Measurements from ENCODE around the gene CAMKMT. TPM values are rescaled to one million over a fixed set of nuclear protein-coding genes. Genes with fewer than 3 reads are reported as not detected.

CAMKMT gene
- total RNA-seq, 1 experiment from 2014 or later, result 17.4 TPM

DNA sequence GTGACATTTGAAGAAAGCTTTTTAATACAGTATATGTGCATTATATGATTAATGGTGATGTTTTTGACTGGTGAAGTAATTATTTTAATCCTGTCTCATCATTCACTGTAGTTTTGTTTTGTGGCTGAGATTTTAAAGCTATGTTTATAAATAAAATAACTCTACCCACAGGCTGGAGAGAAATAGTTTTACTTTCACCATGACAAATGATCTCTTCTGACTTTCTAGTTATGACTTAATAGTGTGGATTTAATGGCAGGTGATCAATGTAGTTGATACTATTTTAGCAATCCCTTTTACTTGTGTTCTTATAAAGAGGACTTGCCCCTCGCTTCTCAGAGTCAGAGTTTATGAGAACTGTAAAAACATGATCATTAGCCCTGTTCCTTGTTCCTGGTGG is 290.2 kb downstream of the CAMKMT start:
- H3K4me3 Mint-ChIP-seq, result no peak overlapping the region
- no peaks in the 10 kb centered on the region for H3K27me3 Mint-ChIP-seq (ENCODE audit: low read depth)

More for the DNA sequence above, 290.2 kb downstream of the CAMKMT start:
- Histone ChIP-seq H3K9me3 (ENCODE audit: control insufficient read depth, low read depth, low read length) (no peaks in the 10 kb centered on the region), H2BK120ac (ENCODE audit: low read depth, low read length, poor library complexity, severe bottlenecking) (no peak overlapping the region), H2BK15ac (ENCODE audit: low read depth, low read length) (no peak overlapping the region), H2AK5ac (ENCODE audit: insufficient read length, low read length) (no peak overlapping the region), H3K18ac (ENCODE audit: insufficient read length, low read depth, low read length) (no peak overlapping the region), H3K56ac (ENCODE audit: insufficient read length, low read depth, low read length) (no peak overlapping the region), H3K23me2 (ENCODE audit: insufficient read length, low read depth, low read length, poor library complexity, severe bottlenecking) (no peaks in the 10 kb centered on the region), H2BK5ac (ENCODE audit: insufficient read length, low read length) (no peak overlapping the region), H3K9ac (ENCODE audit: extremely low read depth, insufficient read length, low read length) (no peak overlapping the region), H3K4ac (ENCODE audit: low read depth, low read length) (no peak overlapping the region), H3K4me1 (ENCODE audit: insufficient read depth, low read length) (peaks cover 11% of the 10 kb centered on the region; the same call in 1 of the 2 replicates), H4K8ac (replicated peaks; ENCODE audit: insufficient read length, low read depth, low read length) (no peak overlapping the region), H4K5ac (ENCODE audit: insufficient read length, low read depth, low read length) (no peak overlapping the region), H3T11ph (ENCODE audit: low read length) (no peak overlapping the region), H3K14ac (ENCODE audit: insufficient read depth, low read length) (no peak overlapping the region), H4K20me1 (ENCODE audit: control insufficient read depth, insufficient read depth, insufficient read length) (no peaks in the 10 kb centered on the region), H4K91ac (ENCODE audit: insufficient read length, low read depth, low read length) (no peak overlapping the region), H3K27ac (ENCODE audit: insufficient read length, low read depth, low read length) (no peak overlapping the region), H2AFZ (ENCODE audit: low read length) (no peak overlapping the region), H2BK12ac (ENCODE audit: insufficient read length, low read depth, low read length) (no peak overlapping the region), H3K4me2 (ENCODE audit: insufficient read depth, insufficient read length, low read length) (no peak overlapping the region), H3K79me2 (ENCODE audit: insufficient read depth, low read length) (no peaks in the 10 kb centered on the region), H3K79me1 (ENCODE audit: insufficient read depth, low read depth, low read length, poor library complexity, severe bottlenecking) (no peaks in the 10 kb centered on the region), H2BK20ac (ENCODE audit: low read depth, low read length, poor library complexity, severe bottlenecking) (no peak overlapping the region), H3K23ac (ENCODE audit: insufficient read length, low read depth, low read length) (no peak overlapping the region), H3K27me3 (ENCODE audit: insufficient read depth, low read length) (no peaks in the 10 kb centered on the region)
- Mint-ChIP-seq H3K36me3 (ENCODE audit: insufficient read depth in 1 of 3, low read depth in 3 of 3) (no peaks in the 10 kb centered on the region; a peak in 1 of 7 replicates), H3K9me3 (no peaks in the 10 kb centered on the region), H3K4me1 (peaks cover 64% of the 10 kb centered on the region in 2 experiments), H3K27ac (peak overlapping the region in 1 of 3 experiments; percentile 26; a peak in 1 of 7 replicates)
- DNase-seq, result no peak
- TF ChIP-seq, protein P1, sequence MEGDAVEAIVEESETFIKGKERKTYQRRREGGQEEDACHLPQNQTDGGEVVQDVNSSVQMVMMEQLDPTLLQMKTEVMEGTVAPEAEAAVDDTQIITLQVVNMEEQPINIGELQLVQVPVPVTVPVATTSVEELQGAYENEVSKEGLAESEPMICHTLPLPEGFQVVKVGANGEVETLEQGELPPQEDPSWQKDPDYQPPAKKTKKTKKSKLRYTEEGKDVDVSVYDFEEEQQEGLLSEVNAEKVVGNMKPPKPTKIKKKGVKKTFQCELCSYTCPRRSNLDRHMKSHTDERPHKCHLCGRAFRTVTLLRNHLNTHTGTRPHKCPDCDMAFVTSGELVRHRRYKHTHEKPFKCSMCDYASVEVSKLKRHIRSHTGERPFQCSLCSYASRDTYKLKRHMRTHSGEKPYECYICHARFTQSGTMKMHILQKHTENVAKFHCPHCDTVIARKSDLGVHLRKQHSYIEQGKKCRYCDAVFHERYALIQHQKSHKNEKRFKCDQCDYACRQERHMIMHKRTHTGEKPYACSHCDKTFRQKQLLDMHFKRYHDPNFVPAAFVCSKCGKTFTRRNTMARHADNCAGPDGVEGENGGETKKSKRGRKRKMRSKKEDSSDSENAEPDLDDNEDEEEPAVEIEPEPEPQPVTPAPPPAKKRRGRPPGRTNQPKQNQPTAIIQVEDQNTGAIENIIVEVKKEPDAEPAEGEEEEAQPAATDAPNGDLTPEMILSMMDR (conservative IDR thresholded peaks at IDR 0.05), result no peak
- WGBS (ENCODE audit: extremely low coverage, insufficient read length, low lambda C conversion rate), result no CpG with 5 or more reads among the region's 1 CpG

All from H9 (cell line).